K562 (cell line): Measurements from ENCODE around the gene GPAT3. TPM values are rescaled to one million over a fixed set of nuclear protein-coding genes. Genes with fewer than 3 reads are reported as not detected.

Experiments
- ASH1L ChIP-seq: fragments of 450-650 bp; IDR thresholded peaks from 2 replicates; pipeline ENCODE4 v1.6.1; 2018; ENCODE audit warnings: borderline replicate concordance, mild to moderate bottlenecking, low read depth; ENCODE audit not compliant: partially characterized antibody
- ATF7 ChIP-seq: fragments of 450-650 bp; IDR thresholded peaks from 2 replicates; pipeline ENCODE4 v1.7.1; 2014; ENCODE audit warnings: mild to moderate bottlenecking, moderate library complexity
- CBFA2T3 ChIP-seq: fragments of 450-650 bp; IDR thresholded peaks from 2 replicates; pipeline ENCODE4 v1.6.1; 2017
- CHD2 ChIP-seq: IDR thresholded peaks from 2 replicates; pipeline ENCODE4 v1.6.1; 2011; ENCODE audit warnings: low read depth, low read length
- ETV6 ChIP-seq, 3 experiments: fragments of 150-350 bp in 1 of 3; sonication (generic) in 1 of 3; formaldehyde crosslinking in 1 of 3; IDR thresholded peaks; 2 replicates each; pipeline versions ENCODE4 v1.6.1 to v1.8.0; 2014 to 2022; ENCODE audit warnings: borderline replicate concordance in 2 of 3, low read depth in 2 of 3, antibody characterized with exemption in 1 of 3, low read length in 1 of 3, mild to moderate bottlenecking in 1 of 3, missing genetic modification reagents in 1 of 3
- HMG20A ChIP-seq: fragments of 450-650 bp; formaldehyde crosslinking; conservative IDR thresholded peaks from 2 replicates; pipeline ENCODE4 v1.4.0; 2020; ENCODE audit warnings: mild to moderate bottlenecking, mixed read lengths
- HNRNPK ChIP-seq: fragments of 200-400 bp; formaldehyde crosslinking; IDR thresholded peaks from one replicate; pipeline ENCODE4 v1.6.1; 2018; ENCODE audit warnings: mild to moderate bottlenecking, low read depth, low read length; ENCODE audit not compliant: poor library complexity, severe bottlenecking
- HOXB6 ChIP-seq: fragments of 250-450 bp; sonication (Bioruptor Pico); IDR thresholded peaks from 2 replicates; pipeline ENCODE4 v1.5.1; 2022; ENCODE audit warnings: mild to moderate bottlenecking, borderline replicate concordance
- IRF2 ChIP-seq: sonication (generic); formaldehyde crosslinking; IDR thresholded peaks from 2 replicates; pipeline ENCODE4 v1.8.1; 2022; ENCODE audit warnings: mild to moderate bottlenecking, missing genetic modification reagents
- JUNB ChIP-seq: fragments of 450-650 bp; formaldehyde crosslinking; conservative IDR thresholded peaks from 2 replicates; pipeline ENCODE4 v1.4.0; 2020; ENCODE audit warnings: mild to moderate bottlenecking
- POLR3A ChIP-seq: IDR thresholded peaks from 2 replicates; pipeline ENCODE4 v1.6.1; 2011; ENCODE audit warnings: borderline replicate concordance, mild to moderate bottlenecking, moderate library complexity; ENCODE audit not compliant: insufficient read length, insufficient read depth; ENCODE audit errors: extremely low read depth
- ZBTB7A ChIP-seq: IDR thresholded peaks from 2 replicates; pipeline ENCODE4 v1.6.1; 2011; ENCODE audit warnings: low read depth, mild to moderate bottlenecking, low read length, moderate library complexity, borderline replicate concordance; ENCODE audit not compliant: control insufficient read depth
- ZNF445 ChIP-seq: fragments of 250-450 bp; sonication (Bioruptor Pico); IDR thresholded peaks from 2 replicates; pipeline ENCODE4 v1.4.0; 2020; ENCODE audit warnings: low read depth, mild to moderate bottlenecking, moderate library complexity
- ZNF778 ChIP-seq: fragments of 450-650 bp; formaldehyde crosslinking; IDR thresholded peaks from 2 replicates; pipeline ENCODE4 v1.4.0; 2020; ENCODE audit warnings: mild to moderate bottlenecking, moderate library complexity
- ZNF780A ChIP-seq: fragments of 250-450 bp; sonication (Bioruptor Pico); IDR thresholded peaks from 2 replicates; pipeline ENCODE4 v1.5.0; 2021; ENCODE audit warnings: mild to moderate bottlenecking
- polyA plus RNA-seq, 8 experiments: library from polyadenylated mRNA; depleted of rRNA in 4 of 8; stranded (reverse) in 5 of 8; unstranded in 3 of 8; fragments of >200 nt; fragmentation: Nextera tagmentation in 2 of 8; fragmentation: Illumina TruSeq in 1 of 8; extraction: Ambion mirVana in 2 of 8; extraction: Trizol in 1 of 8; gene quantifications; 2 replicates each; pipeline versions ENCODE4 v1.2.1 to v1.2.3, GENCODE V29; 2011 to 2014; ENCODE audit warnings: inconsistent platforms in 1 of 8, missing spikeins in 1 of 8
- total RNA-seq, 7 experiments: library from RNA; depleted of rRNA in 6 of 7; stranded (reverse); fragments of >200 nt in 6 of 7; fragmentation: Illumina TruSeq in 2 of 7; extraction: Trizol in 2 of 7; gene quantifications; 2 replicates each; pipeline versions ENCODE4 v1.2.1 to v1.2.3, GENCODE V29; 2011 to 2021; ENCODE audit warnings: low replicate concordance in 1 of 7
- TF ChIP-seq, protein P1 (sequence below): fragments of 250-450 bp; sonication (Bioruptor Pico); IDR thresholded peaks from 2 replicates; pipeline ENCODE4 v1.8.0; 2021; ENCODE audit warnings: mild to moderate bottlenecking, moderate library complexity
- TF ChIP-seq, protein P2 (sequence below): sonication (generic); formaldehyde crosslinking; IDR thresholded peaks from 2 replicates; pipeline ENCODE4 v1.8.0; 2023; ENCODE audit warnings: missing genetic modification reagents, mild to moderate bottlenecking, borderline replicate concordance

The GPAT3 gene
- total and polyA plus RNA-seq, 9 of the 15 experiments (the other 6 are each of a cell fraction or from before 2014, with no cell fraction given): 4.1 to 16.1 (median 13.1) TPM

DNA sequence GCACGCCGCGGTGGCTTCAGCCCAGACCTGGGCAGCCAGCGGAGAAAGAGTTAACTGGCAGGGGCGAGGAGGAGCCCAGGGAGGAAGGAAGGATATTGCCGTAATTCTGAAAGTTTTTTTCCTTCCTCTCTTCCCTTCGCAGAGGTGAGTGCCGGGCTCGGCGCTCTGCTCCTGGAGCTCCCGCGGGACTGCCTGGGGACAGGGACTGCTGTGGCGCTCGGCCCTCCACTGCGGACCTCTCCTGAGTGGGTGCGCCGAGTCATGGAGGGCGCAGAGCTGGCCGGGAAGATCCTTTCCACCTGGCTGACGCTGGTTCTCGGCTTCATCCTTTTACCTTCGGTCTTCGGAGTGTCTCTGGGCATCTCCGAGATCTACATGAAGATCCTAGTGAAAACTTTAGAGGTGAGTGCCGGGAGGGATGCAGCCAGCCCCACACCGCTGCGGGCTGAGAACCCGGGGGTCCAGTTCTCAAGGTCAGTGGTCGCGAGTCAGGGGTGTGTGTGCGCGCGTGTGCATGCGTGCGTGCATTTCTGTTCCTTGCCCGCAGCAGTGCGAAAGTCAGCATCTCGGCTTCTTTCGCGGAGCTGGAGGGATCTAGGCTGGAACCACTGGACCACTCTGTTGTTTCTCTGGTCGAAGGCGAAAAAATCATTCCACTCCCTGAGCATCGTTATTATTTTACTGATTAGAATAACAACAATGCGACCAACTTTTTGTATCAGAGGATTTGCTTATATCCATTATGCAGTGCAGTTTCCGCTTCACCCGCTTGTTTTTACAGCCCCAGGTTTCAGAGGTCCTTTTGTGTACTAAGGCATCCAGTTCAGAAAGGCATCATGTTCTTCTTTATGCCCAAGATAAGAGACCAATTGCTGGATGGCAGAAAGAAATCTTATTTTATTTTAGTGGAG lies 709 bp downstream of the GPAT3 start (continued):
- TF ChIP-seq HOXB6 (CRISPR knock-in tag) (no peak), CBFA2T3 (no peak), ATF7 (0 out of 2 replicates have a peak, but pooled peaks have one; percentile 19), ZNF780A (CRISPR knock-in tag) (no peak), CHD2 (no peak), POLR3A (no peak), ZNF445 (CRISPR knock-in tag) (no peak), IRF2 (CRISPR knock-in tag) (no peak), ZNF778 (no peak), HNRNPK (no peak), ETV6 (IDR thresholded peaks at IDR 0.05; ENCODE audit: borderline replicate concordance in 1 of 2, low read depth in 2 of 2, low read length in 1 of 2) (no peak), ETV6 (CRISPR knock-in tag; IDR thresholded peaks at IDR 0.05; ENCODE audit: borderline replicate concordance) (no peak), ZBTB7A (0 out of 2 replicates have a peak, but pooled peaks have one; percentile 36), JUNB (no peak), HMG20A (CRISPR knock-in tag) (no peak), ASH1L (no peak)
- TF ChIP-seq, protein P1, sequence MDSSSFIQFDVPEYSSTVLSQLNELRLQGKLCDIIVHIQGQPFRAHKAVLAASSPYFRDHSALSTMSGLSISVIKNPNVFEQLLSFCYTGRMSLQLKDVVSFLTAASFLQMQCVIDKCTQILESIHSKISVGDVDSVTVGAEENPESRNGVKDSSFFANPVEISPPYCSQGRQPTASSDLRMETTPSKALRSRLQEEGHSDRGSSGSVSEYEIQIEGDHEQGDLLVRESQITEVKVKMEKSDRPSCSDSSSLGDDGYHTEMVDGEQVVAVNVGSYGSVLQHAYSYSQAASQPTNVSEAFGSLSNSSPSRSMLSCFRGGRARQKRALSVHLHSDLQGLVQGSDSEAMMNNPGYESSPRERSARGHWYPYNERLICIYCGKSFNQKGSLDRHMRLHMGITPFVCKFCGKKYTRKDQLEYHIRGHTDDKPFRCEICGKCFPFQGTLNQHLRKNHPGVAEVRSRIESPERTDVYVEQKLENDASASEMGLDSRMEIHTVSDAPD (CRISPR knock-in tag): no peak
- TF ChIP-seq, protein P2, sequence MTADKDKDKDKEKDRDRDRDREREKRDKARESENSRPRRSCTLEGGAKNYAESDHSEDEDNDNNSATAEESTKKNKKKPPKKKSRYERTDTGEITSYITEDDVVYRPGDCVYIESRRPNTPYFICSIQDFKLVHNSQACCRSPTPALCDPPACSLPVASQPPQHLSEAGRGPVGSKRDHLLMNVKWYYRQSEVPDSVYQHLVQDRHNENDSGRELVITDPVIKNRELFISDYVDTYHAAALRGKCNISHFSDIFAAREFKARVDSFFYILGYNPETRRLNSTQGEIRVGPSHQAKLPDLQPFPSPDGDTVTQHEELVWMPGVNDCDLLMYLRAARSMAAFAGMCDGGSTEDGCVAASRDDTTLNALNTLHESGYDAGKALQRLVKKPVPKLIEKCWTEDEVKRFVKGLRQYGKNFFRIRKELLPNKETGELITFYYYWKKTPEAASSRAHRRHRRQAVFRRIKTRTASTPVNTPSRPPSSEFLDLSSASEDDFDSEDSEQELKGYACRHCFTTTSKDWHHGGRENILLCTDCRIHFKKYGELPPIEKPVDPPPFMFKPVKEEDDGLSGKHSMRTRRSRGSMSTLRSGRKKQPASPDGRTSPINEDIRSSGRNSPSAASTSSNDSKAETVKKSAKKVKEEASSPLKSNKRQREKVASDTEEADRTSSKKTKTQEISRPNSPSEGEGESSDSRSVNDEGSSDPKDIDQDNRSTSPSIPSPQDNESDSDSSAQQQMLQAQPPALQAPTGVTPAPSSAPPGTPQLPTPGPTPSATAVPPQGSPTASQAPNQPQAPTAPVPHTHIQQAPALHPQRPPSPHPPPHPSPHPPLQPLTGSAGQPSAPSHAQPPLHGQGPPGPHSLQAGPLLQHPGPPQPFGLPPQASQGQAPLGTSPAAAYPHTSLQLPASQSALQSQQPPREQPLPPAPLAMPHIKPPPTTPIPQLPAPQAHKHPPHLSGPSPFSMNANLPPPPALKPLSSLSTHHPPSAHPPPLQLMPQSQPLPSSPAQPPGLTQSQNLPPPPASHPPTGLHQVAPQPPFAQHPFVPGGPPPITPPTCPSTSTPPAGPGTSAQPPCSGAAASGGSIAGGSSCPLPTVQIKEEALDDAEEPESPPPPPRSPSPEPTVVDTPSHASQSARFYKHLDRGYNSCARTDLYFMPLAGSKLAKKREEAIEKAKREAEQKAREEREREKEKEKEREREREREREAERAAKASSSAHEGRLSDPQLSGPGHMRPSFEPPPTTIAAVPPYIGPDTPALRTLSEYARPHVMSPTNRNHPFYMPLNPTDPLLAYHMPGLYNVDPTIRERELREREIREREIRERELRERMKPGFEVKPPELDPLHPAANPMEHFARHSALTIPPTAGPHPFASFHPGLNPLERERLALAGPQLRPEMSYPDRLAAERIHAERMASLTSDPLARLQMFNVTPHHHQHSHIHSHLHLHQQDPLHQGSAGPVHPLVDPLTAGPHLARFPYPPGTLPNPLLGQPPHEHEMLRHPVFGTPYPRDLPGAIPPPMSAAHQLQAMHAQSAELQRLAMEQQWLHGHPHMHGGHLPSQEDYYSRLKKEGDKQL (CRISPR knock-in tag): no peak
